NCI-H2196 treated with DMSO at 0.1 percent for 48 hours (cell line): ENCODE results near the gene DNAL1.
"Not testable (repeated sequence)": the region's sequence is repeated elsewhere in the genome, so short reads cannot be mapped to it uniquely, and the experiment has no call there.

Experiments used
- DNase-seq: peaks from one replicate; lab custom pipeline; 2025; ENCODE audit not compliant: unreplicated experiment; lab: John Stamatoyannopoulos, UW

Gene DNAL1

GRCh38 chr14:73644531-73645247, at the start of gene DNAL1:
TSS of gene DNAL1 (plus strand) at chr14:73644986. CDS start at chr14:73645040, 54 bp downstream.
- DNase-seq = peak; percentile 81

GRCh38 chr14:73599499-73599898, 45.3 kb upstream of the DNAL1 start:
- no peak for DNase-seq

- no peak for DNase-seq
These were observed 41.8 kb upstream of the DNAL1 start for GRCh38 chr14:73602994-73603393.

GRCh38 chr14:73606271-73606670, 38.5 kb upstream of the DNAL1 start:
- DNase-seq = no peak

- no peak for DNase-seq
These were observed 37.5 kb upstream of the DNAL1 start for GRCh38 chr14:73607241-73607640.

- DNase-seq = no peak
These were observed 34.1 kb upstream of the DNAL1 start for GRCh38 chr14:73610687-73611086.

GRCh38 chr14:73612339-73613045, 32.3 kb upstream of the DNAL1 start, which contains the start of gene ACOT6:
TSS of gene ACOT6 (plus strand) at chr14:73612517. CDS start at chr14:73612572, 55 bp downstream.
- DNase-seq = no peak

GRCh38 chr14:73613046-73613383, 31.8 kb upstream of the DNAL1 start:
- DNase-seq = no peak

GRCh38 chr14:73613419-73613963, 31.3 kb upstream of the DNAL1 start:
- DNase-seq = no peak

GRCh38 chr14:73616831-73617230, 28.0 kb upstream of the DNAL1 start:
- DNase-seq = no peak

GRCh38 chr14:73619524-73619923, 25.3 kb upstream of the DNAL1 start:
- no peak for DNase-seq

GRCh38 chr14:73620268-73620667, 24.5 kb upstream of the DNAL1 start:
- no peak for DNase-seq

GRCh38 chr14:73623504-73624054, 21.2 kb upstream of the DNAL1 start:
- DNase-seq = no peak

GRCh38 chr14:73625706-73626105, 19.1 kb upstream of the DNAL1 start:
- no peak for DNase-seq

- no peak for DNase-seq
These were observed 17.6 kb upstream of the DNAL1 start for GRCh38 chr14:73627151-73627558.

GRCh38 chr14:73630009-73630780, 14.6 kb upstream of the DNAL1 start:
- DNase-seq = no peak

- peak; percentile 64 for DNase-seq
These were observed 11.4 kb upstream of the DNAL1 start for GRCh38 chr14:73633116-73634010.

- DNase-seq = no peak
These were observed 10.6 kb upstream of the DNAL1 start for GRCh38 chr14:73634011-73634833.

- DNase-seq = not testable (repeated sequence)
These were observed 8.4 kb upstream of the DNAL1 start for GRCh38 chr14:73636355-73636754.
